NCI-H2029 (cell line): ENCODE measurements around the gene ARID1B.

Experiments used
- DNase-seq: peaks from one replicate; lab custom pipeline; 2025; lab: John Stamatoyannopoulos, UW

ARID1B gene

DNA sequence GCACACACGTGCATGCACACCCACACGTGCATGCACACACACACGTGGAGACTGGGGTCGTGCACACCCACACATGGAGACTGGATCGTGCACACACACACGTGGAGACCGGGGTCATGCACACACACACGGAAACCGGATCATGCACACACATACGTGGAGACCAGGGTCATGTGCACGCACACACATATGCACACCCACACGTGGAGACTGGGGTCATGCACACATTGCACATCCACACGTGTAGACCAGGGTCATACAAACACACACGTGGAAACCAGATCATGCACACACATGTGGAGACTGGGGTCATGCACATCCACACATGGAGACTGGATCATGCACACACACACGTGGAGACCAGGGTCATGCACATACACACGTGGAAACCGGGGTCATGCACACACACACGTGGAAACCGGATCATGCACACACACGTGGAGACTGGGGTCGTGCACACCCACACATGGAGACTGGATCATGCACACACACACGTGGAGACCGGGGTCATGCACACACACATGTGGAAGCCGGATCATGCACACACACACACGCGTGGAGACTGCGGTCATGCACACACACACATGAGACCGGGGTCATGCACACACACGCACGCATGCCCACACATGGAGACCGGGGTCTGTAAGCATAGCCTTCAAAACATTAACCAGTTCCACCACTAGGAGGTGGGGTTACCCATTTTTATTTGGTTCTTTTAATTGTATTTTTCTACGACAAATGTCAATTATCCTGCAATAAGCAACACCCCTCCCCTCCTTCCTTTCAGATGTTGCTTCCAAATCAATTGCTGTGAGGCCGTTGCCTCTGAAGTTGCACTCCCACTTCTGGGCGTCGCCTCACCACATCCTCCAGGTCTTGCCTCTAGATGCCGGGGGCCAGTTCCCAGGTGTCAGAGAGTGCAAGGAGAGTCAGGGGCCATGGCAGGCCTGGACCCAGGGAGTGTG lies 450.3 kb downstream of the ARID1B start:
- DNase-seq, result no peak

DNA sequence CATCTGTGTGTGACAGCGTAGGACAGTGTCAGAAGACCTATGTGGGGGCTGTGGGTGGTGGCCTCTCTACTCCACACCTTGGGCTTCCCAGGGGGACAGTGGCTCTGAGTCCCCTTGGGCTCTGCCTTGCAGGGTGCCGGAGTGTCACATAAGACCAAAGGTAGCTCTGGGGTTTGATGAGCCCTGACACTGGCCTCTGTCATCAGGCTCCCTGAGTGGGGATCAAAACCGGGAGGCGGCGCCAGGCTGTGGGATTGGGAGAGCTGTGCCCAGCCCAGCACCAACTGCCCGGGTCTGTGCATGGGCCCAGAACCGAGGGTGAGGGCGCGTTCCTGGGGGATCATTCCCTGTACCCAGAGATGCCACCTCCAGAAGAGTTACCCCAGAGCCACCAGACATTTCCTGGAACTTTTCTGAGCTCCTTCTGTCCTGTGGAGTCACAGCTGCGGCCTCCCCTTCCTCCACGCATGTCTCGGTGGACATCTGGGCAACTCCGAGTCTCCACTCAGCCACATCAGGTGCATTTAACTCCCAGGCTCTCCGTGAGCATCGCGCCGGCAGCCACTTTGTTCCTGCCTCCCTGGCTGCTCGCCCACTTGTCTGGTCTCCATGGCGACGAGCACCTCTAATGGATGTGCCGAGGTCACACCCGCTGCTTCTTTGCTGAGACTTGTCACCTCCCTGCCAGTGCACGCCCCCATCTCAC lies 451.4 kb downstream of the ARID1B start:
- DNase-seq, result peak; percentile 89

DNA sequence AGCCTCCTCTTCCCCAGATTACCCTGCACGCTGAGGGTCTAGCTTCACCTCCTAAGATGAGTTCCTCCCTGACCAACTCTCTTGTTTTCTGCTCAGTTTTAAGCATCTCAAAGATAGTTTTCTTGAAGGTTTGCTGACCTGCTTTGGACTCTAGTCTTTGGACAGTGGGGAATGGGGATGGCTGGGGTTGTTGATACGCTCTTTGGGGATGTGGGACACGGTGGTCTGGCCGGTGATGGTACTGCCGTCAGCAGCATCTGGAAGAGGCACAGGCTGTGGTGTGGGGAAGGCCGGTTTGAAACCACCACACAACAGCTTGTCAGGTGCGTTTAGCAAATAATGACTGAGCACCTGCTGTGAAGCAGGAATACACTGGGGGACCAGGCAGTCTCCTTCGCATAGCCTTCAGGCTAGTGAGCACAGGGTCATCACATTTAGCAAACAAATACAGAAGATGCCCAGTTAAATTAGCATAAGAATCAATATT lies 452.0 kb downstream of the ARID1B start:
- peak; percentile 59 for DNase-seq

DNA sequence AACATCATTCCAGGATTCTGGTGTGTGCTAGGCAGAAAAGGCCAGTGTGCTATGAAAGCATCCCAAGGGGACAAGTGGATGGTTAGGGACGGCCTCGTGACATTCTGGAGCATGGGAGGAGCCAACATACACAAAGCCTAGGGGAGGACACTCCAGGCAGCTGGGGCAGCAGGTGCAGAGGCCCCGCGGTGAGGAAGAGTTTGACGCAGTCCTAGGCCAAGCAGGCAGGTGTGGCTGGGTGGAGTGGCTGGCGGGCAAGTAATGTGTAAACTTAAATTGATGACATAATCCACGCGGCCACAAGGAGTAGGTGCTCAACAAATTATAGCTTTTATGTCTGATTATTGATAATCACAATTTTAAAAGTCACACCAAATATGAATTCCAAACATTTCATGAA lies 452.5 kb downstream of the ARID1B start:
- peak; percentile 97 for DNase-seq

DNA sequence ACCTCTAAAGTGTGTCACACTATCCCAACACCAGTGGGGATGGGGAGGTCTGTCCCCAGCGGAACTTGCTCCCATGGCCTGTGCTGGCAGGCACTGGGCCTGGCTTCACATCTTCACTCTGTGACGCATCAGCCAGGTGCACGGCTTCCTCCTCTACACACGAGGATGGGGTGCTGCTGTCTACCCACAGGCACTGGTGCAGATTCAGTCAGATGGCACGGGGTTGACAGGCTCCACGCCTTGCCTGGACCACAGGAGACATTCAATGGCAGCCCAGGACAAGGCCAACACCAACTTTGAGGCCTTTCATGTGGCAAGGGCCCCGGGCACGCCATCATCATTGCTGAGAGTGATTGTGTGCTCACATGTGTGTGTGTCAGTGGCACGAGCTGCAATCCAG lies 453.7 kb downstream of the ARID1B start:
- DNase-seq, result no peak

DNA sequence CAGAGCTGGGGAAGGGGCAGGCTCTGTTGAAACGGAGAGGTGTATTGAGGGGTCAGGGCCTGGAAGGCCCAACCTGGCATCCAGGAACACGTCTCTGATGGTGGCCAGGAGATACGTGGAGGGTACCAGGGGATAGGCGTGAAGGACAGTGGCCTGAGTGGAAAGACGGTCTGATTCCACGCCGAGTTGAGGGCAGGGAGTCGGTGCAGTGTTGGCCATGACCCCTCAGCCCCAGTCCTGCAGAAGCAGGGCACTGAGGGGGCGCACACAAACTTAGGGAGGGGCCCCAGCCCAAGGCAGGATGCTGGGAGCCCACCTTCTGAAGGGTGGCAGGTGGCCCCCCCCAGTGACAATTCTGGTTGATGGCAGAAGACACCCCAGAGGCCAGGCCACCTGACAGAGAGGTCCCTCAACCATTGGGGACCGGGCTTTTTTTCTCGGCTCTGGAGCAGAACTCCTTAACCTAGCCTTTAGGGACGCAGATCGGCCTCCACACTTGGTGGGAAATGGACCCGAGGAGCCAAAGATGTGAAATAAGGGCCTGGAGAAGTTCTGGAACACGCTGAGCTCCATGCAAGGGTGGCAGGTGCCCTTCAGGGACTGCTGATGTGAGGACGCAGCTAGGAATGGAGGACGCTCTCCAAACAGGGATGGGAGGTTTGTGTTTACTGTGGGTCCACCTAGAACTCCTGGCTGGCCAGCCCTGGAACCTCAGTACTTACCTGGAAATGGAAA lies 455.1 kb downstream of the ARID1B start:
- DNase-seq, result no peak

DNA sequence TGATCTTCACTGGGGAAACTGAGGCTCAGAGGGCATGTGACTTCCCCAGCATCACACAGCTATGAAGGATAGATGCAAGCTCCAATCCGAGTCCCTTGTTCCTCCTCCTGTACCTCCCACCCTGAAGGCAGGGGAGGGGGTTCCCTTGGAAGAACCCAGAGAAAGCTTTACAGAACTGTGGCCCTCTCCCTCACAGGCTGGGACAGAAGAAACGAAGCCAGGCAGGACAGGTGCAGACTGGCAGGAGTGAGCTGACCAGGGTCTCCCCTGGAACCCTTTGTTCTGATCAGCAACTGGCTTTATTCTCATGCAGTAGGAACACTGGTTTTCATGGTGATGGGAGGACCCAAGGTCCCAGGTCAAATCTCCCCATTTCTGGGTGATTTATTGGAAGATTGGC lies 456.0 kb downstream of the ARID1B start:
- DNase-seq, result no peak

DNA sequence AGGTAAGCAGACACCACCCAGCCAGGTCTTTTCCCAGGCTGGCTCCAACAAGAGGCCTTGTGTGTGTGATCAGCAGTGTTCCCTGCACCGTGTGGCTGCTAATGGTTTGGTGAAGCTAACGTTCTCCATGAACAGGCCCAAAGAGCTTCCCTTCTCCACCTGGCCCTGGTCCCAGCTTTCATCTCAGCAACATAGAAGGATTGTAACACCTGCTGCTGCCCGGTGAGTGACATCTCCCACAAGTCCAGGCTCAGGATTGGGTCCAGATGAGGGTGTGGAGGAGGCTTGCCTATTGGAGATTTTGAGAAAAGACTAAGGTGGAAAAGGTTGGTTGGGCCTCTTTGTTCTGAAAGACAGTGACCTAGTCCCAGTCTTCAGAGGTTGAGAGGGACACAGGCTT lies 456.5 kb downstream of the ARID1B start:
- DNase-seq, result peak; percentile 90

DNA sequence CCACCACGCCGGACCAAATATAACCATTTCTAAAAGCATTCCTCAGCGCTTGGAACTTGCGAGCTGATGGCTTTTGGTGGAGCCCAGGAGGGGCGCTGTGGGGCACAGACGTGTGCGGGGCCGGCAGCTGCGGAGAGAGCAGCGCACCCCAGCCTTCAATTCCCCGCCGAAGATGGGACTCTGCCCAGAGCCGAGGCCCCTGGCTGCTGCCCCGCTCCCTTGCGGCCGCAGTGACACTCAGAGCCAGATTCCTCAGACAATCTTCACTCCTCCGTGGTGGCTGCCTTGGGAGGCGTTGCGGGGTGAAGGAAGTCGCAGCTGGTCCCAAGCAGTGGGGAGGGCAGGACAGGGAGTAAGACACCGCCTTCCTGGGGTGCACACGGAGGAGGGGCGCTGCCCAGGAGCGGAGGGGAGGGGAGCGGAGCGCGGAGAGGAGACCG lies 458.4 kb downstream of the ARID1B start:
- no peak for DNase-seq

DNA sequence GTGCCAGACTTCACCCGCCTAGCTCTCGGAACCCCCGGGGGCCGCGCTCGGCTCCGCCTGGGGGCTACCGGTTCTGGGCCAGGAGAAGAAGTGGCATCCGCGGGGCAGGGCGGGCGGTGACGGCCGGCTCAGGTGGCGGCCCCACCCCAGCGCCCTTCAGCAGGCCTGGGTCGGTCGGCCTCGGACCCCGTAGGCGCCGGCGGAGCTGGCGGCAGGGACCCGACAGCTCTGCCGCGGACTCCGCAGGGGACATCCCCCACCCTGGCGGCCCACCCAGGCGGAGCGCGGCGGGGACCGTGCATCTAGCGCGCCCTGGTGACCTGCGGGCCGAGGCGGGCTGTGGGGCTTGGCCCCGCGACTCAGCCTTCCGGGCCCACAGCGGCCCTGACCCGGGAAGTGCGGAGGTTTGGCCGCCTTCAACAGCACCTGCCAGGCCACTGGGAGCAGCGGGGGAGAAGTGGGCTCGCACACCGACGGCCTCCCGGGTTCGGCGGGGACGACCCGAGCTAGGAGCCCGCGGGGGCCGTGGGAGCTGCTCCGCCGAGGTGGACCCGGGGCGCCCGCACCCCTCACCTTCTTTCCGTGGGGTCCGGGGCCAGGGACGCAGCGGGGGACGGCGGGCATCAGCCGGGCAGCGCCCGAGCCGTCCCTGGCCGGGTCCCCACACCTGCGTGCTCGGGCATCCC lies 459.0 kb downstream of the ARID1B start:
- no peak for DNase-seq

DNA sequence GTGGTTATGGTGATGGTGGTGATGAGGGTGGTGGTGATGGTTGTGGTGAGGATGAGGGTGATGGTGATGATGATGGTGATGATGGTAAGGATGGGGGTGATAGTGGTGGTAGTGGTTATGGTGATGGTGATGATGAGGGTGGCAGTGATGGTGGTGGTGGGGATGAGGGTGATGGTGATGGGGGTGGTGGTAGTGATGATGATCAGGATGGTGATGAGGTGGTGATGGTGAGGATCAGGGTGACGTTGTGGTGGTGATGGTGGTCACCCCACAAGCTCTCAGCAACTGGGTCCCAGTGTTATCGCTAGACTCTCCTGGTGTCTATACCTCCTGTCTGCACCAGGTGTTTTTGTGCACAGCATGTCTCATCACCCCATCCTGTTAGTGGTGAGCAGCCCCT lies 461.2 kb downstream of the ARID1B start:
- DNase-seq, result no peak

DNA sequence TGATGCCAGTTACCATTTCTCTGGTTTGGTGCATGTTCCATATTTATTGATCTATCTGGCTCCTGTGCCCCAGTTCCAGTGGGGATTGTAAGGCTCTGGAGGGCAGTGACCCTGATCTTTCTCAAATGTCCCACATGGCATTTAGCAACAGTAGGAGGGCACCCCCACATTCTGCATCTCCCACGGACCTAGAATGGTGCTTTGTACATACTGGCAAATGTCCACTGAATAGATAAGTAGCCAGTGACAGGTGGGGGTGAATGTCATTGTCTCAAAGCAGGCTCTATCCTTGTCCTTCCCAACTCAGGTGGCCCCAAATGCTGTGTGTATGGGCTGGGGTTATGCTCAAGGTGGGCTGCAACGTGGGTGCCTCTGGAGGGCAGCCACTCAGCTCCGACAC lies 462.0 kb downstream of the ARID1B start:
- DNase-seq, result no peak

DNA sequence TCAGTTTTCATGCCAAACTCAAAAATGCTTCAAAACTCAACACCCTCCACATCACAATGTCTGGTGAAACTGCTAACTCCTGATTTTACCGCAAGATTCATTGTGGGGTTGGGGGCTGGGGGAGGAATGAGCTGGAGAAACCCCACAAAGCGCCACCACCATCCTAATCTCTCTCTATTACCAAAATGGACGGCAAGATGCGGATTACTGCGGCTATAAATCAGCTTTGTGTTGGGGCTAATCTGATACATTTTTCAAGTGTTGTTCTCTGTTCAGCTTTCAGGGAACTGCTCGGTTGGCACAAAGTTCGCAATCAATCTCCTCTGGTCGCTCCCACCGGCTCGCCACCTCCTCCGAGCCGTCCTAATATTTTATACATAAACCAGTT lies 462.5 kb downstream of the ARID1B start:
- DNase-seq, result no peak

DNA sequence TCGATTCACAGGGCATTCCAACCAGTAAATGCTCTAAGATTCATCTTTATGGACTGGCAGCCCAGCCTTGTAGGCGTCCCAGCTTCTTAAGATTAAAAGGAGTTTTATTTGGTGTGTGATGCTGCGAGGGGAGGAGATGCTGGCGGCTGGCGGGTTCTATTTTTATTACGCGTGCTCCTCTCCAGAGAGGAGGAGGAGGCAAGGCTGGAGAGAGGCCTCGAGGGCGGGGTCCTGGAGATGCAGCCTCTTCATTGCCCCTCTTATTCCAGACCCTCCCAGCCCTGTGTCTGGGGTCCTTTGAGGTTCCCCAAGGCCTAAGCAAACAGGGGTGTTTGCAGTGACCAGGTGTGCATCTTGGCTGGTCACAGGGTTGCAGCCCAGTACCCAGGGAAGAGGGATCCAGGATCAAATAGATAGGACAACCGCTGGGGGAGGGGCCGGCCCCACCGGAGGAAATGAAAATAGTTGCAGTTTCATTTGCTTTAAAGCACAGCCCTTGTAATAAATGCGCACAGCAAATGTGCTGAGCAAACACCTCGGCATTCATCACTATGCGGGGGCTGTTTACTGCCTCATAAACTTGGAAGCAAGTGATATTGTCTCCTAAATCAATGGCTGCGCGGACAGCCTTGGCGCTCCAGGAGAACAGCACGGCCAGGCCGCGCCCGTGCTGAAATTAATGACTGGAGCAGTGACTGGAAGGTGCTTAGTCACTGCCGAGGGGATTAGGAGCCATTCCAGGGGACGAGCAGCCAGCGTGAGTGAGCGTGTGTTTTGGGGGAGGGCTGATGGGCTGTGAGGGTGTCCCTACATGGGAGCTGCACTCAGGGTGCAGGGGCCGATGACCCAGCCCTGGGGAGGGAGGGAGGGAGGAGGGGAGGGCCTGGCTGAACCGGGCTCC lies 463.1 kb downstream of the ARID1B start:
- DNase-seq, result peak; percentile 75

DNA sequence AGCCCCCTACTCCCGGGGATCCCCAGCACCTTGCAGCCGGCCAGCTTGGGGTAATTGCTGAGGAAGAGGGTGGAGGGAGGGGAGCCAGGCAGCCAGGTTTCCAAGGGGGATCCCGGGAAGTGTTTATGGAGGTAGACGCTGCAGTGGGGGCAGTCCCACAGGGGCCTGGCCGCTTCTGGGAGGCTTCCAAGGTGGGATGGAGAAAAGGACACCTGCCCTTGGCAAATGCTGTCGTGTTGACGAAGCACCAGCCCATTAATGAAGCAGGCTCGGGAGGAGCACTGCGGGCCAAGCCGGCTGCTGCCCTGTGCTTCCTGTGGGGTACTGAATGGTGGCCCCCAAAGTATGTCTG lies 463.8 kb downstream of the ARID1B start:
- peak; percentile 69 for DNase-seq

DNA sequence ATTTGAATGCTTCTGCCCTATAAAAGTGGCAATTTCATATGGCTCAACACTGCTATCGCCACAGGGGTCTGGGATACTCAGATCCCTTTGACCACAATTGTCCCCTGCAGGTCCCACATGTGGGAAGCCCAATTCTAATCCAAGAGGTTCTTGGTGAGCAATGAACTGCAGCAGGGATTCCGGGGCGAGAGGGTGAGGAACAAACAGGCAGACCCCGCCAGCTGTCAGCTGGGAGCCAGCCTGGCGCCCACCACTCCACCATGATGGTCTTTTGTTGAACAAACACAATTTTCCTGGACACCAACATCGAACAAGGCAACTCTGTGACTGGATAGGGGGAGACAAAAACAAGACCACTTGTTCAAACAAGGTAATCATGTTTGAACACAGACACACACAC lies 465.6 kb downstream of the ARID1B start:
- DNase-seq, result peak; percentile 65

DNA sequence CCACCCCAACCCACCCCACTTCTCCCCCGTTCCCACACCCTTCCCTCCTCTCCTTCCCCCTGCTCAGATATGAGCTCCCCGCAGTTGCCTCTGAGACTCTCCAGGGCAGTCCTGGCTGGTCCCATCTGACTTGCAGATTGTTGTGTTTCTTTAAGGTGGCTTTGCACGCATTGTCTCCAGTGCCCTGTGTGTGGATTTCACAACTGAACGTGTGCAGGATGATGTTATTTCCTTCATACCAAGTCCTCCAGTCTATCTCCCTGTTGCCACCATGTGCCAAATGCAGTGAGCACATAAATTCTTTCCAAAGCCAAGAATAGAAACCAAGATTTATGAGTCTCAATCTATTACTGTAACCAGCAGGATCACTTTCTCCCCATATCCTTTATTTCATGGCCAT lies 467.0 kb downstream of the ARID1B start:
- peak; percentile 8 for DNase-seq

DNA sequence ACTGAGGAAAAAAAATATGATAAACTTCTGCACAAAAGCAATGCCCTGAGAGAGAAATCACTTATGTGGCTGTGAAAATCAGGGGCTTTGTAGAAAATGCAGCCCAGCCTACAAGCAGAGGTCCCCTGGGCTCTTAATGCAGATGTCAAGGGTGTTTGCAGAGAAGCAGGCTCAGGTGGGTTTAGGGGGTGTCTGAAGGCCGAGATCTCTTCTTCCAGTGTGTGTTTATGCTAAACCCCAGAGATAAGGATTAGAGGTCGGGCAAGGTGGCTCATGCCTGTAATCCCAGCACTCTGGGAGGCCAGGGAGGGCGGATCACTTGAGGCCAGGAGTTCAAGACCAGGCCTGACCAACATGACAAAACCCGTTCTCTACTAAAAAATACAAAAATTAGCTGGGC lies 467.6 kb downstream of the ARID1B start:
- no peak for DNase-seq

DNA sequence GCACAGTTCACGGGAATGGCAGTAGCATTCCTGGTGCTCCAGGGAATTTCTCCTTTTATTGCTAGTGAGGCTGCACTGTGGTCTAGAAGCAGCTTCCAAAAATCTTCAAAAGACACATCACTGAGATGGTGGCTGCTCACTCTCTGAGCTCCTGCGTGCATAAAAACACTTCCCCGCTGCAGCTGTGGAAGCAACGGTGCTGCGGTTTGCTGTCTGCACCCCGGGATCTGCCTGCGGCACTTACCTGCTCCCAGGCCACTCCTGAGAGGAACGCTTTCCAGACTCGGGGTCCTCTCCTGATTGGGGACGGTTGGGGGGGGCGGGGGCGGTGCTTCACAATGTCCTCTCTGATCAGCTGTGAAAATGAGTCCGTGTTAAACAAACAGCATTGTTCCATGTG lies 468.3 kb downstream of the ARID1B start:
- DNase-seq, result no peak

DNA sequence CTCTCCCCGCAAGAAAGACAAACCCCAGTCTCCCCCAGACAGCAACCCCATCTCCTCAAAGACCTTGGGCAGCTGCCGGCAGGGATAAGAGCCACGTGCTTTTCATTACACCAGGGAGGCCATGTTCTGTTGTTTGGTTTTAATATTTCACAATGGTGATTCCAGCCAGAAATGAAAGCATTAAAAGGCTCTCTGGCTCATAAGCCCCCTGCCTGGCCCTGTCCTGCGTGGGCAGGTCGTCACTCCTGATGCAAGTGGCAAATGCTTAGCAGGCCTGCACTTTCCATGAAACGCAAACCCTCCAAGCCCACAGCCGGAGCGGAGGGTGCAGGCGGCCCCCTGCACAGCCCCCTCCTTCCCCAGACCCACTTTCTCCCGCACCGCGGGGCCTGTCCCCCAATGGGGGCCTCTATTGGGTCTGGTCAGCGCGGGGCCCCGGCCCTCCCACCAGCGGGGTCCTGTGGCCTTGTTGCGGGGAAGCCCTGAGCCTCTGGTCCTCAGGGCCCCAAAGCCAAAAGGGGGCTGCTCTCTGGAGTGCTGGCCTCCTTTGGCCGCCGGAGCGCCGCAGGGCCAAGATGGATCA lies 469.0 kb downstream of the ARID1B start:
- DNase-seq, result no peak
